Metanephros (tissue), 2 donors: ENCODE results near the gene ABHD16B. TPM values are rescaled to one million over a fixed set of nuclear protein-coding genes. Genes with fewer than 3 reads are reported as not detected.

Experiments used
- small RNA-seq: library from RNA; depleted of rRNA; stranded (forward); fragments of <200 nt; gene quantifications from one replicate; pipeline ENCODE3, GENCODE V24; 2014; ENCODE audit warnings: low replicate concordance
- total RNA-seq: library from RNA; depleted of rRNA; stranded (reverse); fragments of >200 nt; gene quantifications from one replicate; pipeline ENCODE4 v1.2.3, GENCODE V29; 2014

The ABHD16B gene
- total RNA-seq = not detected

GRCh38 chr20:63861365-63861934 is at the start of gene ABHD16B:
ABHD16B (plus strand) TSS chr20:63861498; CDS start chr20:63861541, 43 bp downstream.

GRCh38 chr20:63830841-63831588 is 30.3 kb upstream of the ABHD16B start, which contains the start of gene ZBTB46:
ZBTB46 (minus strand) TSS chr20:63831264; CDS start chr20:63790757, 40,507 bp downstream.

GRCh38 chr20:63864978-63865640 is 3.8 kb downstream of the ABHD16B start, which contains the start of gene TPD52L2:
TPD52L2 (plus strand) TSS chr20:63865270; CDS start chr20:63865366, 96 bp downstream.

DNA sequence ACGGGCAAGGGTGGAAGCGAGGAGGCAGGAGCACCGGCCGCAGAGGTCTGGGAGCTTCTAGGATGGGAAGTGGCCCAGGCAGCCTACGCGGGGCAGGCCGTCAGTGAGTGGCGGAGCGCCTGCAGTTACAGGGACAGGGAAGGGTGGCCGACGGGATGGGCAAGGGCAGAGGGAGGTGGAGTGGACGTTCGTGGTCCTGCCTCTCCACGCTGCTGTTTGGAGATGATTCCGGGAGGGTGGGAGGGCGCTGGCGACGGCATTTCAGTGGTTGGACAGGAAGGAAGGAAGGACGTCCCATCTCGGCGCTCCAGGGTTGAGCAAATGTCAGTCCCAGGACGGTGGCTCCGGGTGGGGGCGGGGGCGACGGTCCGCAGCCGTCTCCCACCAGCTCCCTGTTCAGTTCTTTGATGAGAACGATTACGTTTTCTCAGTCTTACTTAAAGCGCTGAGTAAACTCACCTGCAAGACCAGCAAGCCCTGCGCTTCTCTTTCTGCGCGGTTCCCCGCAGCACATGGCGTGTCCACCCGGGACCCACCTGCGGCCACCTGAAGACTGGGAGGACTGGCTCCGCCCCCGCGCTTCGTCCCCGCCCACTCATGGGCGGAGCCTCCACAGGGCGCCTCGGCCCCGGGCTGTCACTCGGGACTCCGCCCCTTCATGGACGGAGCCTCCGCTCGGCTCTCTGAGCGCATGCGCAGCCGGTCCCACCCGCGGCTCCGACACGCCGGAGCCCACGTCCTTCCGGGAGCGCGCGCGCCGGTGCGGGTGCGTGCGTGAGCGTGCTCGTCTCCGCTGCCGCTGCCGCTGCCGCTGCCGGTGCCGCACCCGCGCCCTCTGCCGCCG is 33.3 kb downstream of the ABHD16B start, which contains the start of gene DNAJC5:
Gene DNAJC5 (plus strand): TSS at position 769 of the 844 bp plus-strand sequence. CDS start 33,220 bp downstream, outside the sequence.

Small RNAs within 50 kb of the gene (small RNA-seq; reads per million reads assigned to genes)
- gene RNU1-134P = 0.12 reads per million

Other genes with a start within 250 kb of the ABHD16B start
- 14.0 TPM for gene GMEB2, start 234.4 kb upstream of the ABHD16B start, total RNA-seq
- gene STMN3, start 208.1 kb upstream of the ABHD16B start, total RNA-seq = 20.6 TPM
- gene RTEL1, start 203.2 kb upstream of the ABHD16B start, total RNA-seq = 30.5 TPM
- gene TNFRSF6B, start 164.8 kb upstream of the ABHD16B start, total RNA-seq = 4.3 TPM
- gene ARFRP1, start 153.5 kb upstream of the ABHD16B start, total RNA-seq = 36.9 TPM
- 16.8 TPM for gene ZGPAT, start 153.5 kb upstream of the ABHD16B start, total RNA-seq
- gene LIME1, start 124.8 kb upstream of the ABHD16B start, total RNA-seq = 7.5 TPM
- 50.4 TPM for gene SLC2A4RG, start 121.7 kb upstream of the ABHD16B start, total RNA-seq
- 26.4 TPM for gene ZBTB46, start 30.2 kb upstream of the ABHD16B start, total RNA-seq
- gene TPD52L2, start 3.8 kb downstream of the ABHD16B start, total RNA-seq = 64.9 TPM
- 31.4 TPM for gene DNAJC5, start 33.6 kb downstream of the ABHD16B start, total RNA-seq
- 73.6 TPM for gene UCKL1, start 94.9 kb downstream of the ABHD16B start, total RNA-seq
- 18.3 TPM for gene ZNF512B, start 108.4 kb downstream of the ABHD16B start, total RNA-seq
- gene SAMD10, start 118.1 kb downstream of the ABHD16B start, total RNA-seq = 6.5 TPM
- gene PRPF6, start 119.6 kb downstream of the ABHD16B start, total RNA-seq = 64.6 TPM
- gene C20orf204, start 174.7 kb downstream of the ABHD16B start, total RNA-seq = 3.6 TPM
- gene SOX18, start 188.1 kb downstream of the ABHD16B start, total RNA-seq = 20.5 TPM
- gene TCEA2, start 201.7 kb downstream of the ABHD16B start, total RNA-seq = 35.6 TPM
- gene RGS19, start 218.0 kb downstream of the ABHD16B start, total RNA-seq = 10.7 TPM
- gene OPRL1, start 218.6 kb downstream of the ABHD16B start, total RNA-seq = 2.3 TPM
- 1.1 TPM for gene LKAAEAR1, start 222.9 kb downstream of the ABHD16B start, total RNA-seq
- not detected for gene NPBWR2, start 246.1 kb downstream of the ABHD16B start, total RNA-seq